ENCODE data around the gene SLC12A8.
A peak's percentile ranks its signal among the peaks of the same experiment; 100 is the strongest.

The SLC12A8 gene

GRCh38 chr3:125137358-125138033 is 75.1 kb downstream of the SLC12A8 start:
- DNase-seq (ENCODE audit: low spot score): no peak

GRCh38 chr3:125136966-125137357 is 75.6 kb downstream of the SLC12A8 start:
- no peak for DNase-seq (ENCODE audit: low spot score)

- DNase-seq (ENCODE audit: low spot score): no peak
These were observed 76.0 kb downstream of the SLC12A8 start for GRCh38 chr3:125136515-125136914.

GRCh38 chr3:125134952-125135351 is 77.6 kb downstream of the SLC12A8 start:
- no peak for DNase-seq (ENCODE audit: low spot score)

GRCh38 chr3:125132815-125133214 is 79.7 kb downstream of the SLC12A8 start:
- DNase-seq (ENCODE audit: low spot score): no peak

- no peak for DNase-seq (ENCODE audit: low spot score)
These were observed 83.0 kb downstream of the SLC12A8 start for GRCh38 chr3:125129512-125129997.

GRCh38 chr3:125128861-125129501 is 83.6 kb downstream of the SLC12A8 start:
- no peak for DNase-seq (ENCODE audit: low spot score)

- DNase-seq (ENCODE audit: low spot score): no peak
These were observed 86.2 kb downstream of the SLC12A8 start for GRCh38 chr3:125126323-125126722.

- no peak for DNase-seq (ENCODE audit: low spot score)
These were observed 86.7 kb downstream of the SLC12A8 start for GRCh38 chr3:125125821-125126245.

- no peak for DNase-seq (ENCODE audit: low spot score)
These were observed 88.9 kb downstream of the SLC12A8 start for GRCh38 chr3:125123451-125124305.

GRCh38 chr3:125121246-125122010 is 91.1 kb downstream of the SLC12A8 start:
- DNase-seq (ENCODE audit: low spot score): no peak

- peak; percentile 56 for DNase-seq (ENCODE audit: low spot score)
These were observed 92.0 kb downstream of the SLC12A8 start for GRCh38 chr3:125120379-125121122.

- DNase-seq (ENCODE audit: low spot score): no peak
These were observed 92.7 kb downstream of the SLC12A8 start for GRCh38 chr3:125119752-125120378.

- no peak for DNase-seq (ENCODE audit: low spot score)
These were observed 93.9 kb downstream of the SLC12A8 start for GRCh38 chr3:125118600-125118999.

GRCh38 chr3:125117631-125118191 is 94.8 kb downstream of the SLC12A8 start:
- DNase-seq (ENCODE audit: low spot score): no peak

- DNase-seq (ENCODE audit: low spot score): no peak
These were observed 96.1 kb downstream of the SLC12A8 start for GRCh38 chr3:125116311-125117080.

GRCh38 chr3:125115640-125116039 is 96.9 kb downstream of the SLC12A8 start:
- no peak for DNase-seq (ENCODE audit: low spot score)

GRCh38 chr3:125112981-125113380 is 99.6 kb downstream of the SLC12A8 start:
- DNase-seq (ENCODE audit: low spot score): no peak

- DNase-seq (ENCODE audit: low spot score): no peak
These were observed 101.6 kb downstream of the SLC12A8 start for GRCh38 chr3:125110876-125111480.

Measured in globus pallidus (tissue), 1 donor.